Activated CD8-positive, alpha-beta memory T cell treated with anti-CD3 and anti-CD28 coated beads, Interleukin-2, amount 50 U/mL, for 48 hours (primary cell): ENCODE results near the gene MRTFB.

ENCODE experiments used
- DNase-seq: peaks from one replicate; pipeline ENCODE4 v3.0.0-alpha.2; 2020

MRTFB gene

GRCh38 chr16:14063618-14064581 lies 7.2 kb upstream of the MRTFB start:
- no peak for DNase-seq

- no peak for DNase-seq
Measured at GRCh38 chr16:14069818-14070217, 1.3 kb upstream of the MRTFB start.

- no peak for DNase-seq
Measured at GRCh38 chr16:14070555-14070876, 603 bp upstream of the MRTFB start.

GRCh38 chr16:14071576-14072271 lies 605 bp downstream of the MRTFB start:
- DNase-seq, result no peak

GRCh38 chr16:14072360-14072759 lies 1.2 kb downstream of the MRTFB start:
- DNase-seq, result no peak

GRCh38 chr16:14074544-14074943 lies 3.4 kb downstream of the MRTFB start:
- no peak for DNase-seq

GRCh38 chr16:14077918-14078317 lies 6.8 kb downstream of the MRTFB start:
- no peak for DNase-seq

- DNase-seq, result no peak
Measured at GRCh38 chr16:14086477-14086876, 15.4 kb downstream of the MRTFB start.

GRCh38 chr16:14087181-14087580 lies 16.1 kb downstream of the MRTFB start:
- DNase-seq, result no peak

- no peak for DNase-seq
Measured at GRCh38 chr16:14087590-14088154, 16.6 kb downstream of the MRTFB start.

- DNase-seq, result no peak
Measured at GRCh38 chr16:14088155-14088753, 17.1 kb downstream of the MRTFB start.

GRCh38 chr16:14089283-14089823 lies 18.2 kb downstream of the MRTFB start:
- no peak for DNase-seq

GRCh38 chr16:14092561-14092960 lies 21.4 kb downstream of the MRTFB start:
- DNase-seq, result no peak

- DNase-seq, result no peak
Measured at GRCh38 chr16:14095883-14096551, 24.9 kb downstream of the MRTFB start.

- DNase-seq, result no peak
Measured at GRCh38 chr16:14097182-14097959, 26.3 kb downstream of the MRTFB start.

- no peak for DNase-seq
Measured at GRCh38 chr16:14098081-14098480, 27.0 kb downstream of the MRTFB start.

- DNase-seq, result no peak
Measured at GRCh38 chr16:14100825-14101224, 29.7 kb downstream of the MRTFB start.

- no peak for DNase-seq
Measured at GRCh38 chr16:14101415-14101814, 30.3 kb downstream of the MRTFB start.

- no peak for DNase-seq
Measured at GRCh38 chr16:14102925-14103720, 32.0 kb downstream of the MRTFB start.

- no peak for DNase-seq
Measured at GRCh38 chr16:14104066-14104465, 32.9 kb downstream of the MRTFB start.
